Activated naive CD4-positive, alpha-beta T cell treated with anti-CD3 and anti-CD28 coated beads for 36 hours (primary cell): ENCODE data around the gene SPEF2. TPM values are rescaled to one million over a fixed set of nuclear protein-coding genes. Genes with fewer than 3 reads are reported as not detected.

Source experiments
- CTCF ChIA-PET: fragments of 350-600 bp; sonication (Branson Sonifier 250); formaldehyde crosslinking; loops from one replicate; lab custom pipeline; 2021; ENCODE audit warnings: antibody characterized with exemption; lab: Charles Lee
- DNase-seq: peaks from one replicate; pipeline ENCODE4 v3.0.0-alpha.2; 2020
- H3K27ac Mint-ChIP-seq: one replicate; pipeline ENCODE4 v1.8.0; 2021; ENCODE audit warnings: mild to moderate bottlenecking, mixed read lengths
- H3K27me3 Mint-ChIP-seq: one replicate; pipeline ENCODE4 v1.8.0; 2021; ENCODE audit warnings: low read depth, mixed read lengths
- H3K36me3 Mint-ChIP-seq: one replicate; pipeline ENCODE4 v1.8.0; 2021; ENCODE audit warnings: low read depth, mixed read lengths
- H3K4me1 Mint-ChIP-seq: one replicate; pipeline ENCODE4 v1.8.0; 2021; ENCODE audit warnings: low read depth, mixed read lengths
- H3K4me3 Mint-ChIP-seq: one replicate; pipeline ENCODE4 v1.8.0; 2021; ENCODE audit warnings: mild to moderate bottlenecking, moderate library complexity, mixed read lengths
- H3K9me3 Mint-ChIP-seq: one replicate; pipeline ENCODE4 v1.8.0; 2021; ENCODE audit warnings: mixed read lengths
- intact Hi-C: fragments of 100-400 bp; cut with micrococcal nuclease; formaldehyde crosslinking; loops from one replicate; pipeline ENCODE4 v1.15.1; 2023
- total RNA-seq, 2 experiments: library from RNA; stranded (reverse); gene quantifications; one replicate each; pipeline ENCODE4 v1.2.3, GENCODE V29; 2021

Gene SPEF2, protein sequence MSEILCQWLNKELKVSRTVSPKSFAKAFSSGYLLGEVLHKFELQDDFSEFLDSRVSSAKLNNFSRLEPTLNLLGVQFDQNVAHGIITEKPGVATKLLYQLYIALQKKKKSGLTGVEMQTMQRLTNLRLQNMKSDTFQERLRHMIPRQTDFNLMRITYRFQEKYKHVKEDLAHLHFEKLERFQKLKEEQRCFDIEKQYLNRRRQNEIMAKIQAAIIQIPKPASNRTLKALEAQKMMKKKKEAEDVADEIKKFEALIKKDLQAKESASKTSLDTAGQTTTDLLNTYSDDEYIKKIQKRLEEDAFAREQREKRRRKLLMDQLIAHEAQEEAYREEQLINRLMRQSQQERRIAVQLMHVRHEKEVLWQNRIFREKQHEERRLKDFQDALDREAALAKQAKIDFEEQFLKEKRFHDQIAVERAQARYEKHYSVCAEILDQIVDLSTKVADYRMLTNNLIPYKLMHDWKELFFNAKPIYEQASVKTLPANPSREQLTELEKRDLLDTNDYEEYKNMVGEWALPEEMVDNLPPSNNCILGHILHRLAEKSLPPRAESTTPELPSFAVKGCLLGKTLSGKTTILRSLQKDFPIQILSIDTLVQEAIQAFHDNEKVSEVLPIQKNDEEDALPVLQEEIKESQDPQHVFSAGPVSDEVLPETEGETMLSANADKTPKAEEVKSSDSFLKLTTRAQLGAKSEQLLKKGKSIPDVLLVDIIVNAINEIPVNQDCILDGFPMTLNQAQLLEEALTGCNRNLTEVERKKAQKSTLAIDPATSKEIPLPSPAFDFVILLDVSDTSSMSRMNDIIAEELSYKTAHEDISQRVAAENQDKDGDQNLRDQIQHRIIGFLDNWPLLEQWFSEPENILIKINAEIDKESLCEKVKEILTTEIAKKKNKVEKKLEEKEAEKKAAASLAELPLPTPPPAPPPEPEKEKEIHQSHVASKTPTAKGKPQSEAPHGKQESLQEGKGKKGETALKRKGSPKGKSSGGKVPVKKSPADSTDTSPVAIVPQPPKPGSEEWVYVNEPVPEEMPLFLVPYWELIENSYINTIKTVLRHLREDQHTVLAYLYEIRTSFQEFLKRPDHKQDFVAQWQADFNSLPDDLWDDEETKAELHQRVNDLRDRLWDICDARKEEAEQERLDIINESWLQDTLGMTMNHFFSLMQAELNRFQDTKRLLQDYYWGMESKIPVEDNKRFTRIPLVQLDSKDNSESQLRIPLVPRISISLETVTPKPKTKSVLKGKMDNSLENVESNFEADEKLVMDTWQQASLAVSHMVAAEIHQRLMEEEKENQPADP (N-terminal part only)
- 1 to 10 TPM; 6.5 to 6.6 TPM for total RNA-seq

DNA sequence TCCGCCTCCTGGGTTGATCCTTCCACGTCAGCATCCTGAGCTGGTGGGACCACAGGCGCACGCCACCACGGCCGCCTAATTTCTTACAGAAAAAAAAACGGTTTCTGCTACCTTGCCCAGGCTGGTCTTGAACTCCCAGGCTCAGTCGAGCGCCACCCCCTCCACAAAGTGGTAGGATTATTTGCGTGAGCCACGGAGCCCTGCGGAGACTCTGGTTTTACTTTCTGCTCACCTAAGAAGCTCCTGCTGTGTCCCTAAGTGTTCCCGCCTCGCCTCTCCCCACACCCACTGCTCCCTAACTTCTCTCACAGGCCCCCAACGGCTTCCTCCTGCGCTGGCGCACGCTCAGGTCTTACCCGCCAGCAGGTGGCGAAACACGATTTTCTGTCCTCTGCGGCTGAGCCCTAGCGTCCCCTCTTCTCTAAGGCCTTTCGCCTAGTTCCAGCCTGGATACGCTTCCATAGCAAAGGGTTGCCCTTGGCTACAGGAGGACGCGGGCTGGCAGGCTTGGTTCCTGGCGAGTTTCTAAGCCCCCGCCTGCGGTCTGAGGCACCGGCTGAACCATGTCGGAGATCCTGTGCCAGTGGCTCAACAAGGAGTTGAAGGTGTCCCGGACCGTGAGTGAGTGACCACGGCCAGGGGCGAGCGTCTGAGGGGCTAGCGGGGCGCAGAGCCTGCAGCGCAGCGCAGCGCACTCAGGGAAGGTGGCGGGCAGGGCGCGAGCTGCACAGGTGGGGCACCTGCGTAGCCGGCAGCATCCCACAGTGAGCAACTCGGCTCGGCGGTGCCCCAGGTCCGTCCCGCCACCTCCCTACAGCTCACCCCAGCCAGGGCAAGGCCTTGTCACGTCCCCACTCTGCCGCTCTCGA, at the start of gene SPEF2:
Gene SPEF2, plus strand, starts transcription at position 429 of the 869 bp plus-strand sequence. Its CDS starts 135 bp downstream, at position 564.
- H3K9me3 Mint-ChIP-seq, result peaks cover 3% of the 10 kb centered on the region
- no peaks in the 10 kb centered on the region for H3K27me3 Mint-ChIP-seq
- H3K27ac Mint-ChIP-seq, result peak within 1 kb of the TSS; percentile 88
- peak within 1 kb of the TSS; percentile 90 for H3K4me3 Mint-ChIP-seq
- intact Hi-C loops, result loop anchor here (1.0 to 5.0 kb wide), 11 partner anchors 27 to 690 kb away; partner anchors contain the start of genes DNAJC21, LMBRD2, NADK2 and SKP2
- CTCF ChIA-PET, result interaction anchor here (0.6 to 4.2 kb wide), 24 partner anchors 8 to 339 kb away, joined by 3 to 50 read pairs (median 4); no protein-coding TSS in a partner anchor
- no peaks in the 10 kb centered on the region for H3K36me3 Mint-ChIP-seq
- peaks cover 16% of the 10 kb centered on the region for H3K4me1 Mint-ChIP-seq
- DNase-seq, result peak; percentile 86

DNA sequence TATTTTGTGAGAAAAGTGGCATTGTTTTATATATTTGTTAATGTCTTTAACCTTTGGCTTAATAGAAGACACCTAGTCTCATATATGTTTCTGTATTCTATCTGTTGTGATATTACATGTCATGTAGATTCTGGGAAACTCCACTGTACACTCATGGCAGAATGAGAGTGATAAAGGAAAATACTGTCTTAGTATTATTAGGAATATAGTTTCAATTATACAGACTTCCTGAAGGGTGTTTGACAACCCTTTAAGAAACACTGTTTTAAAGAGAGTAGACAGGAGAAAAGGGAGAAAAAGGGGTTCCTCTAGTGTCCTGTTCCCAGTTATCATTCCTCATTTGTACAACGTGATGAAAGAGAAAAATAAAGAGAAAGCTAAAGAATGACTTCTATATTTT, 42.1 kb upstream of the SPEF2 start:
- intact Hi-C loops, result no loop called here
- Mint-ChIP-seq H3K4me1 (no peaks in the 10 kb centered on the region), H3K36me3 (no peaks in the 10 kb centered on the region), H3K9me3 (no peaks in the 10 kb centered on the region), H3K27ac (no peak overlapping the region), H3K27me3 (peaks cover 9% of the 10 kb centered on the region), H3K4me3 (no peak overlapping the region)
- no peak for DNase-seq
- CTCF ChIA-PET, result no interaction called here

DNA sequence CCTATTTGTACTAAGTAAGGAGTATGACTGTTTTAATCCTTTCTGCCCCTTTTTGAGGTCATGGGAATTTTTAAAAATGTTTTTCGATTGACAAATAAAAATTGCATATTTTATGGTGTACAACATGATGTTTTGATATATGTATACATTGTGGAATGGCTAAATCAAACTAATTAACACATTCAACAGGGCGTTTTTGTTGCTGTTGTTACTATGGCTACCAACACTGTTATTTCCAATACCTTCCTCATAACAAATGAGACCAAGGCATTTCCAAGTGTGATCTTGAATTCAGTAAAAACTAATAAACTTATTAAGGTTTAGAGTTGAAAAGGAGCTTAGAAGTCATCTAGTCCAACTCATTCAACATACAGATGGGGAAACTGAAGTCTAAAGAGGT, 30.2 kb upstream of the SPEF2 start:
- H3K9me3 Mint-ChIP-seq, result no peaks in the 10 kb centered on the region
- CTCF ChIA-PET, result no interaction called here

DNA sequence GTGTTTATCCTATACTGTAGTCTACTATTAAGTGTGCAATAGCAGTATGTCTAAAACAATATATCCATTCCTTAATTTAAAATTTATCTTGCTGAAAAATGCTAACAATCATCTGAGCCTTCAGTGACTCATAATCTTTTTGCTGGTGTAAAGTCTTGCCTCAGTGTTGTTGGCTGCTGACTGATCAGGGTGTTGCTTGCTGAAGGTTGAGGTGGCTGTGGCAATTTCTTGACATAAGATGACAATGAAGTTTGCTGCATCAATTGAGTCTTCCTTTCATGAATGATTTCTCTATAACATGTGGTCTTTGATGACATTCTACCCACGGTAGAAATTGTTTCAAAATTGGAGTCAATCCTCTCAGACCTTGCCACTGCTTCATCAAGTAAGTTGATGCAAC, 24.3 kb upstream of the SPEF2 start:
- intact Hi-C loops, result no loop called here
- peaks cover 7% of the 10 kb centered on the region for H3K27me3 Mint-ChIP-seq
- CTCF ChIA-PET, result no interaction called here
- DNase-seq, result no peak
- H3K9me3 Mint-ChIP-seq, result no peaks in the 10 kb centered on the region
- no peaks in the 10 kb centered on the region for H3K4me1 Mint-ChIP-seq
- H3K27ac Mint-ChIP-seq, result no peak overlapping the region
- H3K36me3 Mint-ChIP-seq, result no peaks in the 10 kb centered on the region
- no peak overlapping the region for H3K4me3 Mint-ChIP-seq

More for the DNA sequence above, 30.2 kb upstream of the SPEF2 start:
- peaks cover 22% of the 10 kb centered on the region for H3K27me3 Mint-ChIP-seq
- no peaks in the 10 kb centered on the region for H3K36me3 Mint-ChIP-seq
- H3K27ac Mint-ChIP-seq, result no peak overlapping the region
- H3K4me1 Mint-ChIP-seq, result no peaks in the 10 kb centered on the region
- intact Hi-C loops, result no loop called here
- H3K4me3 Mint-ChIP-seq, result no peak overlapping the region
- no peak for DNase-seq

DNA sequence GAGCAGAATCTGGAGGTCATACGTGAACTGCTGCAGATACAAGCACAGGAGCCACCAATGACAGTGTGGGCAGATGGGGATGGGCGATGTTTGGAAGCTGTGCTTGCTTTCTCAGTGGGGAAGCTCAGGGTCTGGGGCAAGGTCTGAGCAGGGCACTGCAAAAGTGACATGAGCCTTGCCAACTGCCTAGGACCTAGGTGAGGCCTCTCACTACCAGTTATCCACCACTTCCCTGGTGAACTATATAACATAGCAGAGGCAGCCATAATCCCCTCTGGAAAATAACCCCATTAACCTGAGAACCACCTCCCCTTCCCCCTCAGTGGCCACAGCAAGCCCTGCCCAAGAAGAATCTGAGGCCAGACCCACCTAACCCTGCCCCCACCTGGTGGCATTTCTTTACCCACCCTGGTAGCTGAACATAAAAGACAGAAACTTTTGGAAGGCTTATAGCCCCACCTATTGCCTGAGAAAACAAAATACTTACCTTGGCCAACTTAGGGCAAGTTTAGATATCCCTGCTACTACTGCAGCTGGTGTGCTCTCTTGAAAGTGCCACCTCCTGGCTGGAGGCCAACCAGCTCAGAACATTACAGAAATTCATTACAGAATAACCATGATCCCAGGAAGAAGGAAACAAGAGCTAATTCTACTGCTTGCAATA, 18.8 kb upstream of the SPEF2 start:
- CTCF ChIA-PET, result no interaction called here
- peaks cover 18% of the 10 kb centered on the region for H3K27me3 Mint-ChIP-seq
- intact Hi-C loops, result no loop called here
- no peak overlapping the region for H3K27ac Mint-ChIP-seq
- no peak overlapping the region for H3K4me3 Mint-ChIP-seq
- no peaks in the 10 kb centered on the region for H3K36me3 Mint-ChIP-seq
- no peaks in the 10 kb centered on the region for H3K4me1 Mint-ChIP-seq
- peaks cover 2% of the 10 kb centered on the region for H3K9me3 Mint-ChIP-seq
- no peak for DNase-seq

DNA sequence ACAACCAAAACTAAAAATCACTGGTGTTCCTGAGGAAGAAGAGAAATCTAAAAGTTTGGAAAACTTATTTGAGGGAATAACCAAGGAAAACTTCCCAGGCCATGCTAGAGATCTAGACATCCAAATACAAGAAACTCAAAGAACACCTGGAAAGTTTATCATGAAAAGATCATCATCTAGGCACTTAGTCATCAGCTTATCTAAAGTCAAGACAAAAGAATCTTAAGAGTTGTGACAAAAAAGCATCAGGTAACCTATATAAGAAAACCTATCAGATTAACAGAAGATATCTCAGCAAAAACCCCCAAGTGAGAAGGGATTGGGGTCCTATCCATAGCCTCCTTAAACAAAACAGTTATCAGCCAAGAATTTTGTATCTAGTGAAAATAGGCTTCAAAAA, 17.1 kb upstream of the SPEF2 start:
- no peak for DNase-seq
- H3K27me3 Mint-ChIP-seq, result peaks cover 18% of the 10 kb centered on the region

DNA sequence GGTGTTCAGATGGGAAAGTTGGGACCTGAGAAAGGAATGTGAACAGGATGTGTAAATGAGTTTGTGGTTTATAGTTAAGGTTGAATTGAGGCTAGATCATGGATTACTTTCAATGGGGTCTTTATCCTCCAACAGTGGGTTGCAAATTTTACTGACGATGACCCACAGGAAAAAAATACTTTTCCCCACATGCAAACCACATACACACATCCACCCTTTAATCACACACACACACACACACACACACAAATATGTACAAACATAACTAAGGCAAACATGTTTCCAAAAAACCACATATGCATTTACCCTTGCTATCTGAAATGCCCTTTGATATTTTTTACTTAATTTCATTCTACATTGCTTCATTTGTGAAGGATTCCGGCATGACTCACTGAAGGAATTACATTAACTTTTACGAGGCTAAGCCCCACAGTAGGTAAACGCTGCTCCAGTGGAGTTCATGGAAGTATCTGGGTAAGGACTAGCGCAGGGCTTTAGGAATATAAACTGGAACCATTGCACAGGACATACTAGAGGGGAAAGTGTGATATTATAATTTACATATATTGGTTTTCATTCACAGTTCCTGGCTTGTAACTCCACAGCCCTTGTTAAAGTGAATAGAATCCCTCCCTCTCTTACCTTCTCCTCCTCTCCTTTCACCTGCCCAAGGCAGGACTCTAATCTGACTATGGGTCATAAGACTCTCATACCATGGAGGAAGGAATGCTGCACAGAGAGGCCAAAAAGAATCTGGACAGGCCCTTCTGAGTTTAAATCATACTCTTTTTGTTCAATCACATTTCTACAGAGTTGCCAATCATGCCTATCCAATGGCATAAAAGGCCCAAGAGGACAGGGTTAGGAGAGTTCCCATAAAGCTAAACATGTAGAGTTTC, 8.5 kb upstream of the SPEF2 start:
- Mint-ChIP-seq H3K27ac (no peak overlapping the region), H3K9me3 (no peaks in the 10 kb centered on the region), H3K36me3 (no peaks in the 10 kb centered on the region), H3K27me3 (no peaks in the 10 kb centered on the region), H3K4me1 (no peaks in the 10 kb centered on the region), H3K4me3 (no peak overlapping the region)
- intact Hi-C loops, result no loop called here
- no peak for DNase-seq
- CTCF ChIA-PET, result interaction anchor here (0.8 kb wide), 1 partner anchor 299 kb away, joined by 3 read pairs; no protein-coding TSS in a partner anchor

More for the DNA sequence above, 17.1 kb upstream of the SPEF2 start:
- CTCF ChIA-PET, result no interaction called here
- H3K27ac Mint-ChIP-seq, result no peak overlapping the region
- no peak overlapping the region for H3K4me3 Mint-ChIP-seq
- no peaks in the 10 kb centered on the region for H3K4me1 Mint-ChIP-seq
- intact Hi-C loops, result no loop called here
- H3K36me3 Mint-ChIP-seq, result no peaks in the 10 kb centered on the region
- peaks cover 3% of the 10 kb centered on the region for H3K9me3 Mint-ChIP-seq

DNA sequence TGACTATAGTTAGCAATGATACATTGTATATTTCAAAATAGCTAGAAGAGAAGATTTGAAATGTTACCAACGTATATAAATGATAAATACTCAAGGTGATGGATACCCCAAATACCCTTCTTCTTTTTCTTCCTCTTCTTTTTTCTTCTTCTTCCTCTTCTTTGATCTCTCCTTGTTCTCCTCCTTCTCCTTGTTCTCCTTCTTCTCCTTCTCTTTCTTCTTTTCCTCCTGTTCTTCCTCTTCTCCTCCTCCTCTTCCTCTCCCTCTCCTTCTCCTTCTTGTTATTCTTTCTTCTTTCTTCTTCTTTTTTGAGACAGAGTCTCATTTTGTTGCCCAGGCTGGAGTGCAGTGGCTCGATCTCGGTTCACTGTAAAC, 616 bp upstream of the SPEF2 start:
- peaks cover 3% of the 10 kb centered on the region for H3K9me3 Mint-ChIP-seq
- no peaks in the 10 kb centered on the region for H3K36me3 Mint-ChIP-seq
- peak overlapping the region; percentile 90 for H3K4me3 Mint-ChIP-seq
- CTCF ChIA-PET, result interaction anchor here (0.6 to 4.2 kb wide), 19 partner anchors 8 to 339 kb away, joined by 3 to 50 read pairs (median 4); no protein-coding TSS in a partner anchor
- no peaks in the 10 kb centered on the region for H3K27me3 Mint-ChIP-seq
- peaks cover 16% of the 10 kb centered on the region for H3K4me1 Mint-ChIP-seq
- DNase-seq, result no peak
- H3K27ac Mint-ChIP-seq, result peak overlapping the region; percentile 88
- intact Hi-C loops, result loop anchor here (1.0 to 5.0 kb wide), 10 partner anchors 27 to 690 kb away; partner anchors contain the start of genes DNAJC21, LMBRD2, NADK2 and SKP2

DNA sequence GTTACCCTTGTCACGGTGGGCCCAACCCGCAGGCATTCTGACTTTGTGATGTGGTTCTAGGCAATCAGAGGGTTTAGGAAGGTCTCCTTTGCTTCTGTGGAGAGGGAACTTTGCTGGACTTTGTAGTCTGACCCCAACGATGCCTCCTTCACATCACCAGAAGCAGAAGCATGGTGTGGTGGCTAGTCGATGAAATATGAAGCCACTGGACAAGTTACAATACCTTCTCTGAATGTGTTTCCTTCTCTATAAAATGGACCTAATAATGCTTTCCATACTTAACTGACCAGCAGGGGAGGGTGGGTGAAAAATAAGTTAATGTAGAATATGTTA, 607 bp downstream of the SPEF2 start:
- peak overlapping the region; percentile 90 for H3K4me3 Mint-ChIP-seq
- H3K36me3 Mint-ChIP-seq, result no peaks in the 10 kb centered on the region
- no peaks in the 10 kb centered on the region for H3K27me3 Mint-ChIP-seq
- H3K27ac Mint-ChIP-seq, result no peak overlapping the region
- intact Hi-C loops, result loop anchor here (1.0 to 5.0 kb wide), 6 partner anchors 141 to 691 kb away; partner anchors contain the start of genes DNAJC21, LMBRD2, NADK2 and SKP2
- H3K4me1 Mint-ChIP-seq, result peaks cover 21% of the 10 kb centered on the region
- no peak for DNase-seq
- CTCF ChIA-PET, result interaction anchor here (0.9 to 4.2 kb wide), 10 partner anchors 9 to 308 kb away, joined by 3 to 50 read pairs (median 4); no protein-coding TSS in a partner anchor
- peaks cover 3% of the 10 kb centered on the region for H3K9me3 Mint-ChIP-seq

DNA sequence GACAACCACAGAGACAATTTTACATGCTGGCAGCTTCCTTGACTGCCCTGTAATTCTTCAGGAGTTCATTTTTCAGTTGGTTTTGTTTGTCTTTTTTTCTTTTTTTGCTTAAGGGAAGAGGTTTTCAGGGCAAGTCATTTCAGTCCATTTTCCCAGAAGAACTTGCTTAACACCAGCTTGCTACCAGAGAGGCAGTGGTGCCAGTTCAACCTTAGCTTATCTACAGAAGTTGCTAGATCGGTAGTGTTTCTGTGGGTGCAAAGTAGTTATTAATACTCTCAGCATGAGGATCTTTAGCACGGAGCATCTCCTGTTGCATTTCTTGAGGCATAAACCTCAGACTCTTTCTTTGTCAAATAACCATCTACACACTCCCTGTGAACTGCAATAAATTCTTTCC, 1.1 kb downstream of the SPEF2 start:
- no peak overlapping the region for H3K27ac Mint-ChIP-seq
- DNase-seq, result no peak
- no peaks in the 10 kb centered on the region for H3K27me3 Mint-ChIP-seq
- peaks cover 22% of the 10 kb centered on the region for H3K4me1 Mint-ChIP-seq
- peaks cover 3% of the 10 kb centered on the region for H3K9me3 Mint-ChIP-seq
- H3K4me3 Mint-ChIP-seq, result peak overlapping the region; percentile 90
- intact Hi-C loops, result loop anchor here (1.0 to 5.0 kb wide), 6 partner anchors 141 to 691 kb away; partner anchors contain the start of genes DNAJC21, LMBRD2, NADK2 and SKP2
- no peaks in the 10 kb centered on the region for H3K36me3 Mint-ChIP-seq
- CTCF ChIA-PET, result interaction anchor here (0.9 to 4.2 kb wide), 8 partner anchors 8 to 307 kb away, joined by 3 to 50 read pairs (median 4); no protein-coding TSS in a partner anchor
